ENCODE results near the gene CDCA7. TPM values are rescaled to one million over a fixed set of nuclear protein-coding genes. Genes with fewer than 3 reads are reported as not detected.

Gene CDCA7
- total RNA-seq, 1 donor = 6.2 TPM

DNA sequence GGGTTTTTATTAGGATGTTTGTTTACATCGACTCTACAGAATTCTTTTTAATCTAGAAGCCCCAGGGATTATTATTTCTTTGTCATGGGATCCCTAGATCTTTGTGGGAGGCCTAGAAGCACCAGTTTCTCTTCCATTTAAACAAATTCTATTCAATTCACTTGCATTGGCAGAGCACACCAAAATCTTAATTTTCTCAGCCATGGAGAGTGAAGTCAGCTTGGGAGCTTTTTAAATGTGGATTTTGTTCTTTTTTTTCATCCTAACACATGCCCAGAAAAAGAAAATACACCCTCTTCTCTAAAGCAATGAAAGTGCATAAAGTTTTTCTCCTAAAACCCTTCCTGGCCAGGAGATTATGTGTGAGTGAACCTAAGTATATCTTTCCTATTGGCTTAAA is 38.5 kb downstream of the CDCA7 start:
- no peak for DNase-seq (ENCODE audit: low read depth)
- TF ChIP-seq, protein P1, sequence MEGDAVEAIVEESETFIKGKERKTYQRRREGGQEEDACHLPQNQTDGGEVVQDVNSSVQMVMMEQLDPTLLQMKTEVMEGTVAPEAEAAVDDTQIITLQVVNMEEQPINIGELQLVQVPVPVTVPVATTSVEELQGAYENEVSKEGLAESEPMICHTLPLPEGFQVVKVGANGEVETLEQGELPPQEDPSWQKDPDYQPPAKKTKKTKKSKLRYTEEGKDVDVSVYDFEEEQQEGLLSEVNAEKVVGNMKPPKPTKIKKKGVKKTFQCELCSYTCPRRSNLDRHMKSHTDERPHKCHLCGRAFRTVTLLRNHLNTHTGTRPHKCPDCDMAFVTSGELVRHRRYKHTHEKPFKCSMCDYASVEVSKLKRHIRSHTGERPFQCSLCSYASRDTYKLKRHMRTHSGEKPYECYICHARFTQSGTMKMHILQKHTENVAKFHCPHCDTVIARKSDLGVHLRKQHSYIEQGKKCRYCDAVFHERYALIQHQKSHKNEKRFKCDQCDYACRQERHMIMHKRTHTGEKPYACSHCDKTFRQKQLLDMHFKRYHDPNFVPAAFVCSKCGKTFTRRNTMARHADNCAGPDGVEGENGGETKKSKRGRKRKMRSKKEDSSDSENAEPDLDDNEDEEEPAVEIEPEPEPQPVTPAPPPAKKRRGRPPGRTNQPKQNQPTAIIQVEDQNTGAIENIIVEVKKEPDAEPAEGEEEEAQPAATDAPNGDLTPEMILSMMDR (IDR thresholded peaks at IDR 0.05; ENCODE audit: insufficient read depth, low read length) = no peak
- no peak overlapping the region for H3K4me3 ChIP-seq (ENCODE audit: low read depth, low read length)

DNA sequence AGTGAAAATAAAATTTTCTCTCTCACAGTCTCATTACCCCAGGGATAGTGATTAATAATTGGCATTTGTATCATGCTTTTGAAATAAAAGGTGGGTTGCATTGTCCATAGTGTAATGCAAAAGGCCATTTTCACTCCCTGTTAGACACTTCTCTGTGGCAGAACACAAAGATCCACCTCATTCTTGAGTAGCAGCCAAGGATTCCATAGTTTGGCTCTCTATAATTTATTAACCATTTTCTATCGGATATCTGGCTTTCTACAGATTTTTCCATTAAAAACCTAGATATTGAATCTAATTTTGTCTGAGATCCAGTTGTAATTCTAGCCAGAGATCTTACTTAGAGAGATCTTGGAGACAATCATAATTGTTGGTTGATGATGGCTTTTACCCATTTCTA is 39.0 kb downstream of the CDCA7 start:
- no peak overlapping the region for H3K4me3 ChIP-seq (ENCODE audit: low read depth, low read length)
- TF ChIP-seq, protein P1 (IDR thresholded peaks at IDR 0.05; ENCODE audit: insufficient read depth, low read length) = no peak
- no peak for DNase-seq (ENCODE audit: low read depth)

DNA sequence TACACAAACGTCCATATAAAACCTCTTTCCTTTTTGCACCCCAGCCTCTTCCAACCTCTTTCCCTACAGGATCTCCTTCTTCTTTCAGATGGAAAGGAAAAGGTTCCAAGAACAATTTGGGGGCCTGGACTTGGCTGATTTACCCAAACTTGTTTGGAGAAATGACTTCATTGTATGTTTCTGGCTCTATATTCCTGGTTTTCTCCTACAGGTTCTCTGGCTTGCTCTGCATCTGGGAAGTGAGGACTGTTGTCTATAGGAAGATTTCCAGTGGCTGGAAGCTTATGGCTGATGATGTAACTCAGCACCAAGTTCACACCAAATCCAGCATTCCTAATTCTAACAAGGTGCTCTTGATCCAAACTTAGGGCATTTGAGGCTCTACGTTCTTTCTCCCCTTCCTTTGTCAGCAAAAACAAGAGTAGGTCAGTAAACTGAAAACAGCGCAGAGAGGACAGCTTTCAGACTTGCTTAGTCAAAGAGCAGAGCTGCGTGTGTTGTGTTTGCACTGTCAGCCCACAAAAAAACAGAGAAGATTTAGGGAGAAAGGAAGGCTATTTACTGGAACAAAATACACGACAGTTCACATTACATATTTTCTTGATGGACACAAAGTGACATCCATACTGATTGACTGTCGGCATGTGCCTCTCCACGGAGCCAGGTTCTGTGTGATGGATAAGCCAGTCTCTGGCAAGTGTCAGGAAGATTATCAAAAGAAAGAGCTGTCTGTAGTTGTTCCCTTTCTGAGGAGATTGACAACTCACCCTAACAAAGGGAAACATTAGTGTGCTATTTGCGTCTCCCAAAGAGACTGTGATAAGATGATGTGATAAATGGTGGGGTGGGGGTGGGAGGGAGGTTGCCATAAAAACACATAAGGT is 39.7 kb downstream of the CDCA7 start:
- H3K4me3 ChIP-seq (ENCODE audit: low read depth, low read length) = no peak overlapping the region
- TF ChIP-seq, protein P1 (IDR thresholded peaks at IDR 0.05; ENCODE audit: insufficient read depth, low read length) = no peak
- DNase-seq (ENCODE audit: low read depth) = no peak

DNA sequence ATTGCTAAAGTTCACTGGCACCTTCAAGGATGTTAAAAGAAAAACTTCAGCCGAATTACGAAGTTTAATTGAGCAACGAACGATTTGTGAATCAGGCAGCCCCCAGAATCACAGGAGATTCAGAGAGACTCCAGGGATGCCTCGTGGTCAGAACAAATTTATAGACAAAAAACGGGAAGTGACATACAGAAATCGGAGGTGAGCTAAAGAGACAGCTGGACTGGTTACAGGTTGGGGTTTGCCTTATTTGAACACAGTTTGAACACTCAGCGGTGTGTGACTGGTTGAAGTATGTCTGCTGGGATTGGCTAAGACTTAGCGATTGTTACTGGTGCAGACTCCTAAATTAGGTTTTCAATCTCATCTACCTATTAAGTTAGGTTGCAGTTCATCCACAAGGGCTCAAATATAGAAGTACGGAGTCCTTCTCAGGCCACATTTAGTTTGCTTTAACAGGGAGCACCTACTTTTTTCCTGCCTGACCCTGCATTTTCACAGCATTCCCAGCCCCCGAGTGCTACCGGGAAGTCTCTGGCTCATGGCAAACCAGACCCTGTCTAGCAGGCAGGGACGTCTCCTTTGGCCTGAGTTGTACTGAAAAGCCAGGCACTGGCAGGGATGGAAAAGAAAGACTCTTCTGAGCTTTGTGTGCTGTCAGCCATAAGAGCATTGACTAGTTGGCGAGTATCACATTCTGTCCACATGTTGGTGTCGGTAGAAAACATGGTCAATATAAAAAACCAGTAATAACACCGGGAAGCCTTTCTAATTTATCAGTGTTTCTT is 41.1 kb downstream of the CDCA7 start:
- no peak overlapping the region for H3K4me3 ChIP-seq (ENCODE audit: low read depth, low read length)
- TF ChIP-seq, protein P1 (IDR thresholded peaks at IDR 0.05; ENCODE audit: insufficient read depth, low read length) = no peak
- no peak for DNase-seq (ENCODE audit: low read depth)

DNA sequence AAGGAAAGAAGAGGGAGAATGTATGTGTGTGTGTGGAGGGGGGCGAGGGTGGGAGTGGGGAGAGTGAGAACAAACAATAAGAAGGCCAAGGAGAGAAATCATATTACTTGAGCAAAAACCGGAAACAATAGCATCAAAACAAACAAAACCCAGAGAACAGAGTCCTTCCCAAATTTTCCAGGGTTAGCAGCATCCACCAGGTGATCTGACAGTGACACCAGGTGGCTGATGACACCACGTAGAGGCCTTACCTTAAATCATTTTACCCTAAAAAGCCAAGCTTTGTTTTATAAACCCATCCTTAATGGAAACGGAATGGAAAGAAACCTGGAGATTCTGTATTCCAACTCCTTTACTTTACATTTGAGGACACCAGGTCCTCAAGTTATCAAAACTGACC is 42.9 kb downstream of the CDCA7 start:
- no peak overlapping the region for H3K4me3 ChIP-seq (ENCODE audit: low read depth, low read length)
- DNase-seq (ENCODE audit: low read depth) = no peak
- TF ChIP-seq, protein P1 (IDR thresholded peaks at IDR 0.05; ENCODE audit: insufficient read depth, low read length) = no peak

DNA sequence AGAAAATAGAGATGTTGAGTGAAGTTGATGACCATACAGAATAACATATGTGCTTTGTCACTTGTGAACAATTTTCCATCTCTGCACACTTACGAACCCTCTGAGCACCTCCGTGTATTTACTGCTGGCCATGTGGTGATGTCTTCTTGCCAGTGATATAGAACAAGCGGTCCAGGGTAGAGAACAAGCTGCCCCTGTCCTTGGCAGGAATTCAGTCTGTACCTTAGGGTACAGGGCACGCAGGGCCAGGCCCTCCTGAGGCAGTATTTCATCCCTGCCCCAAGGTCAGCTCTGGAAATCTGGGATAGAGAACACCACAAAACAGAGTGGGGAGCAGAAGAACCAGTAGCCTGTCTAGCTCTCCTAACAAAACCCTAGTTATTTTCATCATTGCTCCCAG is 44.6 kb downstream of the CDCA7 start:
- DNase-seq (ENCODE audit: low read depth) = no peak
- TF ChIP-seq, protein P1 (IDR thresholded peaks at IDR 0.05; ENCODE audit: insufficient read depth, low read length) = no peak
- no peak overlapping the region for H3K4me3 ChIP-seq (ENCODE audit: low read depth, low read length)

Measured in fibroblast of the aortic adventitia (primary cell).